SK-N-SH (cell line): Measurements from ENCODE around the gene IPCEF1. TPM values are rescaled to one million over a fixed set of nuclear protein-coding genes. Genes with fewer than 3 reads are reported as not detected.

ENCODE experiments used
- CTCF ChIA-PET: fragments of 300-600, 350-600 bp; formaldehyde crosslinking; extraction: SDS; loops from one replicate; lab custom pipeline; 2021; lab: Yijun Ruan, JAX
- POLR2A ChIA-PET: fragments of 350-600 bp; sonication (Branson Sonifier 250); formaldehyde crosslinking; extraction: SDS; loops from one replicate; lab custom pipeline; 2020; ENCODE audit warnings: antibody characterized with exemption, inconsistent platforms; lab: Yijun Ruan, JAX
- DNase-seq: peaks from one replicate; pipeline ENCODE4 v3.0.0; 2012
- H2AFZ ChIP-seq: fragments of 200-600 bp; sonication (generic); 2 replicates; pipeline ENCODE4 v1.8.1; 2016; ENCODE audit warnings: antibody characterized with exemption, mild to moderate bottlenecking, low read depth
- H3F3A ChIP-seq: fragments of 200-600 bp; sonication (generic); replicated peaks from 2 replicates; pipeline ENCODE3; 2016; ENCODE audit warnings: antibody characterized with exemption, mild to moderate bottlenecking; ENCODE audit not compliant: insufficient read depth
- H3K27ac ChIP-seq, 2 experiments: fragments of 200-500 bp in 1 of 2; fragments of 200-600 bp in 1 of 2; sonication (Bioruptor generic) in 1 of 2; sonication (generic), shearing (Covaris generic) in 1 of 2; 2 replicates each; pipeline versions ENCODE4 v1.5.1 to v1.6.1; 2014 to 2016; ENCODE audit warnings: low read depth in 2 of 2, inconsistent platforms in 1 of 2, low read length in 1 of 2, mild to moderate bottlenecking in 1 of 2, mixed read lengths in 1 of 2
- H3K27me3 ChIP-seq: fragments of 200-600 bp; sonication (generic), shearing (Covaris generic); 2 replicates; pipeline ENCODE4 v1.6.1; 2016; ENCODE audit warnings: mixed run types; ENCODE audit not compliant: insufficient read depth
- H3K36me3 ChIP-seq, 2 experiments: fragments of 200-500 bp in 1 of 2; fragments of 200-600 bp in 1 of 2; sonication (Bioruptor generic) in 1 of 2; sonication (generic) in 1 of 2; replicated peaks in 1 of 2; 2 replicates each; pipeline versions ENCODE3 to v1.5.1; 2014 to 2016; ENCODE audit warnings: low read length in 1 of 2, mild to moderate bottlenecking in 1 of 2; ENCODE audit not compliant: insufficient read depth in 2 of 2, control insufficient read depth in 1 of 2
- H3K4me1 ChIP-seq, 2 experiments: fragments of 200-500 bp in 1 of 2; fragments of 200-600 bp in 1 of 2; sonication (Bioruptor generic) in 1 of 2; sonication (generic), shearing (Covaris generic) in 1 of 2; 2 replicates each; pipeline versions ENCODE4 v1.5.1 to v1.6.1; 2014 to 2016; ENCODE audit warnings: low read depth in 1 of 2, low read length in 1 of 2, mixed run types in 1 of 2; ENCODE audit not compliant: insufficient read depth in 2 of 2, control insufficient read depth in 1 of 2
- H3K4me2 ChIP-seq: fragments of 200-600 bp; sonication (generic), shearing (Covaris generic); 2 replicates; pipeline ENCODE4 v1.6.1; 2017; ENCODE audit warnings: mixed run types
- H3K4me3 ChIP-seq, 2 experiments: fragments of 200-500 bp in 1 of 2; fragments of 200-600 bp in 1 of 2; sonication (Bioruptor generic) in 1 of 2; sonication (generic), shearing (Covaris generic) in 1 of 2; 2 replicates each; pipeline versions ENCODE4 v1.5.1 to v1.8.1; 2014 to 2016; ENCODE audit warnings: low read depth in 2 of 2, inconsistent platforms in 1 of 2, low read length in 1 of 2, mild to moderate bottlenecking in 1 of 2, mixed read lengths in 1 of 2, moderate library complexity in 1 of 2
- H3K79me2 ChIP-seq: fragments of 200-600 bp; sonication (generic); 2 replicates; pipeline ENCODE4 v1.8.1; 2017; ENCODE audit warnings: mild to moderate bottlenecking; ENCODE audit not compliant: insufficient read depth
- H3K9ac ChIP-seq: fragments of 200-600 bp; sonication (generic); 2 replicates; pipeline ENCODE4 v1.6.1; 2017; ENCODE audit warnings: mixed run types
- H3K9me2 ChIP-seq: fragments of 200-600 bp; sonication (generic); 2 replicates; pipeline ENCODE4 v1.6.1; 2017; ENCODE audit warnings: mixed run types
- H3K9me3 ChIP-seq: fragments of 200-600 bp; sonication (generic); 2 replicates; pipeline ENCODE4 v1.6.1; 2017; ENCODE audit warnings: mixed run types, mild to moderate bottlenecking, moderate library complexity
- H4K20me1 ChIP-seq: fragments of 200-600 bp; sonication (generic); 2 replicates; pipeline ENCODE4 v1.6.1; 2017; ENCODE audit warnings: mild to moderate bottlenecking, mixed run types; ENCODE audit not compliant: insufficient read depth
- ELF1 ChIP-seq: IDR thresholded peaks from 2 replicates; pipeline ENCODE4 v1.4.0; 2012
- EZH2phosphoT487 ChIP-seq: fragments of 200-600 bp; sonication (generic); IDR thresholded peaks from 2 replicates; pipeline ENCODE4 v1.6.1; 2017; ENCODE audit warnings: low read depth, mixed run types, mild to moderate bottlenecking, antibody characterized with exemption, moderate library complexity, borderline replicate concordance
- FOSL2 ChIP-seq: IDR thresholded peaks from 2 replicates; pipeline ENCODE4 v1.4.0; 2012; ENCODE audit warnings: low read depth, mild to moderate bottlenecking, moderate library complexity, borderline replicate concordance
- GABPA ChIP-seq: IDR thresholded peaks from 2 replicates; pipeline ENCODE4 v1.4.0; 2012; ENCODE audit warnings: low read depth, mild to moderate bottlenecking
- GATA2 ChIP-seq: sonication (generic); formaldehyde crosslinking; IDR thresholded peaks from 2 replicates; pipeline ENCODE4 v1.5.0; 2020; ENCODE audit warnings: mild to moderate bottlenecking, missing genetic modification reagents
- IRF3 ChIP-seq: fragments of 150-350 bp; IDR thresholded peaks from 2 replicates; pipeline ENCODE4 v1.6.1; 2016; ENCODE audit warnings: mild to moderate bottlenecking, low read depth, low read length
- JUND ChIP-seq: IDR thresholded peaks from 2 replicates; pipeline ENCODE4 v1.4.0; 2012
- MAX ChIP-seq: IDR thresholded peaks from 2 replicates; pipeline ENCODE4 v1.4.0; 2012; ENCODE audit warnings: low read depth
- MEF2A ChIP-seq: IDR thresholded peaks from 2 replicates; pipeline ENCODE4 v1.4.0; 2012; ENCODE audit warnings: low read depth, borderline replicate concordance
- MXI1 ChIP-seq: IDR thresholded peaks from 2 replicates; pipeline ENCODE4 v1.6.1; 2012; ENCODE audit warnings: mild to moderate bottlenecking, low read depth, low read length, improper control_type of control experiment
- NRF1 ChIP-seq: IDR thresholded peaks from 2 replicates; pipeline ENCODE4 v1.6.1; 2012; ENCODE audit warnings: low read depth, mild to moderate bottlenecking, low read length
- POLR2AphosphoS5 ChIP-seq: IDR thresholded peaks from 2 replicates; pipeline ENCODE4 v1.6.1; 2012; ENCODE audit warnings: low read depth, low read length
- RAD21 ChIP-seq: IDR thresholded peaks from 2 replicates; pipeline ENCODE4 v1.6.1; 2012; ENCODE audit warnings: mild to moderate bottlenecking, low read length
- RFX5 ChIP-seq: IDR thresholded peaks from 2 replicates; pipeline ENCODE4 v1.6.1; 2012; ENCODE audit warnings: mild to moderate bottlenecking, improper control_type of control experiment, low read length
- RXRA ChIP-seq: IDR thresholded peaks from 2 replicates; pipeline ENCODE4 v1.4.0; 2012; ENCODE audit warnings: low read depth, mild to moderate bottlenecking, borderline replicate concordance
- SIN3A ChIP-seq: IDR thresholded peaks from 2 replicates; pipeline ENCODE4 v1.6.1; 2012; ENCODE audit warnings: low read depth, mild to moderate bottlenecking, low read length, moderate library complexity, borderline replicate concordance
- SMC3 ChIP-seq: IDR thresholded peaks from 2 replicates; pipeline ENCODE4 v1.6.1; 2012; ENCODE audit warnings: low read depth, low read length, improper control_type of control experiment
- TAF1 ChIP-seq: IDR thresholded peaks from 2 replicates; pipeline ENCODE4 v1.6.1; 2012; ENCODE audit warnings: low read depth, mild to moderate bottlenecking, low read length, moderate library complexity, borderline replicate concordance
- TCF12 ChIP-seq: IDR thresholded peaks from 2 replicates; pipeline ENCODE4 v1.4.0; 2012
- USF1 ChIP-seq: IDR thresholded peaks from 2 replicates; pipeline ENCODE4 v1.4.0; 2012; ENCODE audit warnings: low read depth, borderline replicate concordance
- USF2 ChIP-seq: fragments of 150-350 bp; IDR thresholded peaks from 2 replicates; pipeline ENCODE4 v1.6.1; 2017; ENCODE audit warnings: antibody characterized with exemption, low read length, low read depth, borderline replicate concordance
- ZBTB33 ChIP-seq: IDR thresholded peaks from 2 replicates; pipeline ENCODE4 v1.4.0; 2012; ENCODE audit warnings: low read depth, borderline replicate concordance
- WGBS: methylation state at CpG from one replicate; pipeline ENCODE4 v1.1.6; 2017; ENCODE audit warnings: low lambda C conversion rate; 5-methylcytosine and 5-hydroxymethylcytosine counted together
- polyA plus RNA-seq, 3 experiments: library from polyadenylated mRNA; depleted of rRNA; stranded (reverse); fragments of >200 nt; gene quantifications; 2 replicates each; pipeline ENCODE4 v1.2.3, GENCODE V29; 2012

Gene IPCEF1
- polyA plus RNA-seq, 1 of the 3 experiments (the other 2 are of a cell fraction) = not detected

GRCh38 chr6:154292855-154293519, 63.6 kb downstream of the IPCEF1 start:
- no peaks in the 10 kb centered on the region for H3K27me3 ChIP-seq
- TF ChIP-seq MEF2A (0 out of 2 replicates have a peak, but pooled peaks have one; percentile 5), JUND (0 out of 2 replicates have a peak, but pooled peaks have one; percentile 26), GATA2 (CRISPR knock-in tag) (peak; percentile 28; the same call in 1 of the 2 replicates), USF1 (no peak), TCF12 (peak; percentile 6; the same call in 1 of the 2 replicates), FOSL2 (peak; percentile 35; the same call in 1 of the 2 replicates), TAF1 (no peak), MAX (0 out of 2 replicates have a peak, but pooled peaks have one; percentile 17), GABPA (peak; percentile 52)
- TF ChIP-seq, all 33 proteins: peak for 7
- H3K4me3 ChIP-seq = no peak overlapping the region
- H3K9ac ChIP-seq = no peak overlapping the region
- H3K4me2 ChIP-seq = peak overlapping the region; percentile 29; the same call in 1 of the 2 replicates
- H3K27ac ChIP-seq = peak overlapping the region in 1 of 2 experiments; percentile 74; a peak in 2 of 4 replicates
- no peaks in the 10 kb centered on the region for H3K36me3 ChIP-seq
- ChIA-PET CTCF (interaction anchor here (1.9 kb wide), 1 partner anchor 14 kb away, joined by 4 read pairs; no protein-coding TSS in a partner anchor), POLR2A (no interaction called here)
- H3K9me2 ChIP-seq = no peaks in the 10 kb centered on the region
- H3F3A ChIP-seq = peaks cover 6% of the 10 kb centered on the region
- H3K4me1 ChIP-seq = peaks cover 0 to 2% of the 10 kb centered on the region in 2 experiments; a peak in 1 of 4 replicates
- WGBS = 35% methylated on average over 4 of the region's 4 CpGs
- DNase-seq = peak; percentile 14
- peak overlapping the region; percentile 24; the same call in 1 of the 2 replicates for H2AFZ ChIP-seq
- H4K20me1 ChIP-seq = no peaks in the 10 kb centered on the region
- no peaks in the 10 kb centered on the region for H3K9me3 ChIP-seq
- H3K79me2 ChIP-seq = no peaks in the 10 kb centered on the region

GRCh38 chr6:154292066-154292465, 64.5 kb downstream of the IPCEF1 start:
- H3K4me2 ChIP-seq = no peak overlapping the region
- H3K9me2 ChIP-seq = no peaks in the 10 kb centered on the region
- H3K27ac ChIP-seq = peak overlapping the region in 1 of 2 experiments; percentile 74; a peak in 2 of 4 replicates
- H3K27me3 ChIP-seq = no peaks in the 10 kb centered on the region
- WGBS = 67% methylated on average over 3 of the region's 3 CpGs
- no peaks in the 10 kb centered on the region for H3K9me3 ChIP-seq
- no peak overlapping the region for H3K4me3 ChIP-seq
- no peak overlapping the region for H3K9ac ChIP-seq
- H3K79me2 ChIP-seq = no peaks in the 10 kb centered on the region
- no peaks in the 10 kb centered on the region for H4K20me1 ChIP-seq
- H2AFZ ChIP-seq = peak overlapping the region; percentile 24; the same call in 1 of the 2 replicates
- ChIA-PET POLR2A (no interaction called here), CTCF (interaction anchor here (1.9 kb wide), 1 partner anchor 15 kb away, joined by 4 read pairs; no protein-coding TSS in a partner anchor)
- no peaks in the 10 kb centered on the region for H3F3A ChIP-seq
- no peak for DNase-seq
- H3K36me3 ChIP-seq = no peaks in the 10 kb centered on the region
- H3K4me1 ChIP-seq = peaks cover 0 to 2% of the 10 kb centered on the region in 2 experiments; a peak in 1 of 4 replicates
- TF ChIP-seq RFX5 (no peak), NRF1 (no peak), FOSL2 (no peak), TCF12 (no peak), ELF1 (no peak), RAD21 (no peak), SIN3A (no peak), IRF3 (no peak), POLR2AphosphoS5 (no peak), MXI1 (no peak), RXRA (no peak), SMC3 (no peak), EZH2phosphoT487 (no peak), MEF2A (no peak), USF2 (no peak), ZBTB33 (no peak)
